Gastroesophageal sphincter (tissue), 3 donors: ENCODE measurements around the gene FCN1.

Experiments used
- POLR2A ChIP-seq, 2 donors: fragments of 450-650 bp; IDR thresholded peaks; one replicate each; pipeline ENCODE4 v1.6.1; 2017; ENCODE audit warnings: antibody characterized with exemption in 2 of 2, mild to moderate bottlenecking in 2 of 2, moderate library complexity in 1 of 2
- POLR2AphosphoS5 ChIP-seq: sonication (generic); formaldehyde crosslinking; IDR thresholded peaks from one replicate; pipeline ENCODE4 v1.6.1; 2017; ENCODE audit warnings: antibody characterized with exemption
- TF ChIP-seq, protein P1 (sequence below), 4 experiments: fragments of 200-600 bp in 2 of 4; fragments of 450-650 bp in 2 of 4; sonication (generic) in 1 of 4; IDR thresholded peaks; one replicate each; pipeline ENCODE4 v1.5.1; 2017 to 2019; ENCODE audit warnings: antibody characterized with exemption in 4 of 4, mild to moderate bottlenecking in 2 of 4, moderate library complexity in 2 of 4

DNA sequence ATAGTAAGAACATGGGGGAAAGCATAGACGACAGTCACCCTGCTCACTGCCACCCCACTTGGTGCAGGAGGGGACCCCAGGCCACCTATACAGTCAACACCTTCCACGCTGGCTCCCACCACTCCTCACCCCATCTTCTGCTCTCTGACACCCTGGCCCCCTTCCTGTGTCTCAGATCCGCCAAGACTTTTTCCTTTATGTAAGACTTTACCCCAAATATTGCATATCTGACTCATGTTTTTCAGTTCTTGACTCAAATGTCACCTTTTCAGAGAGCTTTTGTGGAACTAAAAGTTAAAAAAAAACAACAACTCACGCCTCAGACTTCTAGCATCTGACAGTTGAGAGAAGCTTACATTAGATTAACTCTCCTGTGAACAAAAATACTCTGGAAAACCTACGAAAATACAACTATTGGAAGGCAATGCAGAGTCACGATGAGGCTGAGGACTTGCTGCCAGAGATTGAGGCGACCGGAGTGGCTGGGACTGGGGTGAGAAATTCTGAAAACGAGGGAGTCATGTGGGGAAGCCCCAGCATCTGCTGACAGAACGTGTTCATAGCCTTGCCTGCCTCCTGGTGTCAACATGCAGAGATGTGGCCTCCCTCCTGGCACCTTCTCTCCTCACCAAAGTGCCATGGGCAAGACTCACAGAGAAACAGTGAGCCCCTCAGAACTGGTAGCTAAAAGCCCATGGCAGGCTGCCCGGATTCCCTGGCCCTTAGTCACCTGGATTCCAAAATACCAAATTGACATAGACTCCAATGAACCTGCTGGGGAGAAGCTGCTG lies 59.5 kb downstream of the FCN1 start:
- TF ChIP-seq, protein P1, sequence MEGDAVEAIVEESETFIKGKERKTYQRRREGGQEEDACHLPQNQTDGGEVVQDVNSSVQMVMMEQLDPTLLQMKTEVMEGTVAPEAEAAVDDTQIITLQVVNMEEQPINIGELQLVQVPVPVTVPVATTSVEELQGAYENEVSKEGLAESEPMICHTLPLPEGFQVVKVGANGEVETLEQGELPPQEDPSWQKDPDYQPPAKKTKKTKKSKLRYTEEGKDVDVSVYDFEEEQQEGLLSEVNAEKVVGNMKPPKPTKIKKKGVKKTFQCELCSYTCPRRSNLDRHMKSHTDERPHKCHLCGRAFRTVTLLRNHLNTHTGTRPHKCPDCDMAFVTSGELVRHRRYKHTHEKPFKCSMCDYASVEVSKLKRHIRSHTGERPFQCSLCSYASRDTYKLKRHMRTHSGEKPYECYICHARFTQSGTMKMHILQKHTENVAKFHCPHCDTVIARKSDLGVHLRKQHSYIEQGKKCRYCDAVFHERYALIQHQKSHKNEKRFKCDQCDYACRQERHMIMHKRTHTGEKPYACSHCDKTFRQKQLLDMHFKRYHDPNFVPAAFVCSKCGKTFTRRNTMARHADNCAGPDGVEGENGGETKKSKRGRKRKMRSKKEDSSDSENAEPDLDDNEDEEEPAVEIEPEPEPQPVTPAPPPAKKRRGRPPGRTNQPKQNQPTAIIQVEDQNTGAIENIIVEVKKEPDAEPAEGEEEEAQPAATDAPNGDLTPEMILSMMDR (IDR thresholded peaks at IDR 0.05): peak in 1 of 4 experiments; percentile 5
- TF ChIP-seq POLR2AphosphoS5 (no peak), POLR2A (IDR thresholded peaks at IDR 0.05) (no peak)
